Fibroblast of villous mesenchyme (primary cell): ENCODE results near the gene HEATR3. TPM values are rescaled to one million over a fixed set of nuclear protein-coding genes. Genes with fewer than 3 reads are reported as not detected.
"Not testable (repeated sequence)": the region's sequence is repeated elsewhere in the genome, so short reads cannot be mapped to it uniquely, and the experiment has no call there.

Experiments used
- DNase-seq: peaks from one replicate; pipeline ENCODE4 v3.0.0-alpha.2; 2010; ENCODE audit warnings: low read depth
- H3K4me3 ChIP-seq: 2 replicates; pipeline ENCODE4 v1.5.1; 2011; ENCODE audit warnings: low read depth, mild to moderate bottlenecking, low read length
- CTCF ChIP-seq: IDR thresholded peaks from 2 replicates; pipeline ENCODE4 v1.5.1; 2012; ENCODE audit warnings: low read depth, mild to moderate bottlenecking, low read length; ENCODE audit not compliant: insufficient read depth
- total RNA-seq: library from RNA; depleted of rRNA; stranded (reverse); fragments of >200 nt; gene quantifications from 2 replicates; pipeline ENCODE4 v1.2.3, GENCODE V29; 2012

The HEATR3 gene
- total RNA-seq, 1 donor: 34.5 TPM

- H3K4me3 ChIP-seq: no peak overlapping the region
- TF ChIP-seq CTCF: no peak
- DNase-seq: no peak
Observed at GRCh38 chr16:50120711-50121110, 54.9 kb downstream of the HEATR3 start.

- no peak for TF ChIP-seq CTCF
- no peak for DNase-seq
- H3K4me3 ChIP-seq: no peak overlapping the region
Observed at GRCh38 chr16:50121278-50121677, 55.5 kb downstream of the HEATR3 start.

GRCh38 chr16:50121721-50122445 lies 56.1 kb downstream of the HEATR3 start:
- TF ChIP-seq CTCF: no peak
- H3K4me3 ChIP-seq: no peak overlapping the region
- DNase-seq: no peak

- H3K4me3 ChIP-seq: no peak overlapping the region
- TF ChIP-seq CTCF: no peak
Observed at GRCh38 chr16:50123417-50123816, 57.6 kb downstream of the HEATR3 start.

GRCh38 chr16:50124769-50125168 lies 59.0 kb downstream of the HEATR3 start:
- DNase-seq: no peak
- TF ChIP-seq CTCF: no peak
- H3K4me3 ChIP-seq: no peak overlapping the region

More at GRCh38 chr16:50123417-50123816, 57.6 kb downstream of the HEATR3 start:
- no peak for DNase-seq

- no peak for DNase-seq
- TF ChIP-seq CTCF: no peak
Observed at GRCh38 chr16:50126183-50126582, 60.4 kb downstream of the HEATR3 start.

GRCh38 chr16:50132571-50132970 lies 66.8 kb downstream of the HEATR3 start:
- DNase-seq, H3K4me3 ChIP-seq: not testable (repeated sequence)

More at GRCh38 chr16:50126183-50126582, 60.4 kb downstream of the HEATR3 start:
- H3K4me3 ChIP-seq: no peak overlapping the region
